B cell (primary cell): ENCODE results near the gene ORAI3.

Source experiments
- CTCF ChIP-seq: fragments of 200-600 bp; IDR thresholded peaks from one replicate; pipeline ENCODE4 v1.8.0; 2022; ENCODE audit warnings: antibody characterized with exemption, mild to moderate bottlenecking
- EZH2 ChIP-seq: IDR thresholded peaks from 2 replicates; pipeline ENCODE4 v1.6.1; 2012; ENCODE audit warnings: borderline replicate concordance, low read depth, mild to moderate bottlenecking, moderate library complexity, low read length; ENCODE audit not compliant: insufficient read depth, poor library complexity, severe bottlenecking

GRCh38 chr16:30961384-30961783 lies 12.5 kb downstream of the ORAI3 start:
- no peak for TF ChIP-seq CTCF
- TF ChIP-seq EZH2 = no peak
